OCI-LY1 (cell line): ENCODE data around the gene FOXB2.

Experiments used
- H2AFZ ChIP-seq: fragments of 200-600 bp; sonication (generic), shearing (Covaris generic); 2 replicates; pipeline ENCODE4 v1.6.0; 2014; ENCODE audit warnings: antibody characterized with exemption, mild to moderate bottlenecking, low read length
- H3F3A ChIP-seq: fragments of 200-600 bp; sonication (generic), shearing (Covaris generic); 2 replicates; pipeline ENCODE4 v1.6.0; 2014; ENCODE audit warnings: mild to moderate bottlenecking, antibody characterized with exemption, low read length, moderate library complexity; ENCODE audit not compliant: insufficient read depth
- H3K27ac ChIP-seq: fragments of 200-600 bp; sonication (generic); 2 replicates; pipeline ENCODE4 v1.5.1; 2014; ENCODE audit warnings: low read length, mixed run types, mild to moderate bottlenecking, low read depth; ENCODE audit not compliant: poor library complexity, severe bottlenecking
- H3K27me3 ChIP-seq: fragments of 200-600 bp; sonication (generic); 2 replicates; pipeline ENCODE4 v1.6.0; 2014; ENCODE audit warnings: antibody characterized with exemption, mild to moderate bottlenecking, low read length, moderate library complexity; ENCODE audit not compliant: insufficient read depth
- H3K36me3 ChIP-seq: fragments of 200-600 bp; sonication (generic); 2 replicates; pipeline ENCODE4 v1.6.1; 2014; ENCODE audit warnings: mild to moderate bottlenecking, antibody characterized with exemption, low read length, moderate library complexity, mixed read lengths; ENCODE audit not compliant: insufficient read depth
- H3K4me1 ChIP-seq: fragments of 200-600 bp; sonication (generic); 2 replicates; pipeline ENCODE4 v1.5.1; 2014; ENCODE audit warnings: mild to moderate bottlenecking, low read length, moderate library complexity; ENCODE audit not compliant: insufficient read depth, severe bottlenecking
- H3K4me2 ChIP-seq: fragments of 200-600 bp; sonication (generic), shearing (Covaris generic); 2 replicates; pipeline ENCODE4 v1.6.1; 2014; ENCODE audit warnings: low read length
- H3K4me3 ChIP-seq: fragments of 200-600 bp; sonication (generic); 2 replicates; pipeline ENCODE4 v1.5.1; 2014; ENCODE audit warnings: low read length, low read depth, mild to moderate bottlenecking, mixed read lengths; ENCODE audit not compliant: poor library complexity, severe bottlenecking
- H3K79me2 ChIP-seq: fragments of 200-600 bp; shearing (Covaris generic); 2 replicates; pipeline ENCODE4 v1.6.1; 2016; ENCODE audit warnings: mixed run types, low read length, mixed read lengths; ENCODE audit not compliant: insufficient read depth
- H3K9ac ChIP-seq: fragments of 200-600 bp; sonication (generic), shearing (Covaris generic); 2 replicates; pipeline ENCODE4 v1.6.1; 2014; ENCODE audit warnings: mild to moderate bottlenecking, low read length, mixed read lengths
- H3K9me2 ChIP-seq: fragments of 200-600 bp; sonication (generic), shearing (Covaris generic); 2 replicates; pipeline ENCODE4 v1.6.1; 2014; ENCODE audit warnings: low read depth, mild to moderate bottlenecking, low read length, mixed read lengths
- H3K9me3 ChIP-seq: fragments of 200-600 bp; shearing (Covaris generic); 2 replicates; pipeline ENCODE4 v1.6.1; 2014; ENCODE audit warnings: low read length, mixed read lengths
- H4K20me1 ChIP-seq: fragments of 200-600 bp; sonication (generic), shearing (Covaris generic); 2 replicates; pipeline ENCODE4 v1.6.0; 2016; ENCODE audit warnings: mild to moderate bottlenecking, low read length; ENCODE audit not compliant: insufficient read depth
- CTCF ChIP-seq: fragments of 200-600 bp; sonication (generic), shearing (Covaris generic); IDR thresholded peaks from 2 replicates; pipeline ENCODE4 v1.5.1; 2017; ENCODE audit warnings: mild to moderate bottlenecking, antibody characterized with exemption, low read length, moderate library complexity, mixed read lengths
- EZH2 ChIP-seq: fragments of 200-600 bp; sonication (generic), shearing (Covaris generic); IDR thresholded peaks from 2 replicates; pipeline ENCODE4 v1.8.0; 2017; ENCODE audit warnings: borderline replicate concordance, mixed run types, mild to moderate bottlenecking, antibody characterized with exemption, low read length, moderate library complexity, mixed read lengths

FOXB2 gene

GRCh38 chr9:76999261-76999660, 20.2 kb upstream of the FOXB2 start:
- Histone ChIP-seq H2AFZ (no peak overlapping the region), H3K9me2 (no peaks in the 10 kb centered on the region), H3K36me3 (no peaks in the 10 kb centered on the region), H3K27me3 (no peaks in the 10 kb centered on the region), H3K27ac (no peak overlapping the region), H3K4me3 (no peak overlapping the region), H3K79me2 (no peaks in the 10 kb centered on the region), H4K20me1 (no peaks in the 10 kb centered on the region), H3F3A (no peaks in the 10 kb centered on the region), H3K4me2 (no peak overlapping the region), H3K9me3 (no peaks in the 10 kb centered on the region), H3K9ac (no peak overlapping the region), H3K4me1 (no peaks in the 10 kb centered on the region)
- TF ChIP-seq EZH2 (no peak), CTCF (no peak)

DNA sequence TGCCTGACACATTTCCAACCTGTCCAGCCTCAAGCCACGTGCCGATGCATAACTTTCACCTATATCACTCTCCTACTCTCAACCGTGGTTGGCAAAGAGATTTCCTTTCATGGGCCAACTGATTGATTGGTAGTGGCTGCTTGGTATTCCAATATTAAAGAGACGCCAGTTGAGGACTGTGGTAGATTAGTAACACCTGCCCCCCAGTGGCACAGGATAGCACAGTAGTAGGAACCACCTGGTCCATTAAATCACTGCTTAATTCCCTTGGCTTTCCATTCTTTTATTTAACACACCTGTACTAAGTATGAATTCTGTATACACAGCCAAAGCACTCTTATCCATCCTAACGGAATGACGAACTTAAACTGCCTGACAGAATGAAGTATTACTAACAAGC, 19.1 kb upstream of the FOXB2 start:
- no peak overlapping the region for H3K4me3 ChIP-seq
- H3K36me3 ChIP-seq, result no peaks in the 10 kb centered on the region
- no peak overlapping the region for H3K27ac ChIP-seq
- H3K27me3 ChIP-seq, result no peaks in the 10 kb centered on the region
- TF ChIP-seq EZH2 (no peak), CTCF (no peak)
- H3K79me2 ChIP-seq, result no peaks in the 10 kb centered on the region
- H3K9me3 ChIP-seq, result no peaks in the 10 kb centered on the region
- H2AFZ ChIP-seq, result no peak overlapping the region
- no peaks in the 10 kb centered on the region for H3K9me2 ChIP-seq
- no peak overlapping the region for H3K4me2 ChIP-seq
- no peaks in the 10 kb centered on the region for H3K4me1 ChIP-seq
- no peaks in the 10 kb centered on the region for H4K20me1 ChIP-seq
- no peaks in the 10 kb centered on the region for H3F3A ChIP-seq
- no peak overlapping the region for H3K9ac ChIP-seq

GRCh38 chr9:77003366-77003765, 16.1 kb upstream of the FOXB2 start:
- TF ChIP-seq EZH2 (no peak), CTCF (no peak)
- no peak overlapping the region for H3K4me2 ChIP-seq
- no peaks in the 10 kb centered on the region for H3K4me1 ChIP-seq
- no peaks in the 10 kb centered on the region for H3K9me3 ChIP-seq
- no peak overlapping the region for H3K4me3 ChIP-seq
- H2AFZ ChIP-seq, result no peak overlapping the region
- no peaks in the 10 kb centered on the region for H3K36me3 ChIP-seq
- no peaks in the 10 kb centered on the region for H3K79me2 ChIP-seq
- no peak overlapping the region for H3K27ac ChIP-seq
- no peak overlapping the region for H3K9ac ChIP-seq
- H3F3A ChIP-seq, result no peaks in the 10 kb centered on the region
- no peaks in the 10 kb centered on the region for H4K20me1 ChIP-seq
- H3K9me2 ChIP-seq, result no peaks in the 10 kb centered on the region
- no peaks in the 10 kb centered on the region for H3K27me3 ChIP-seq
